HepG2 (cell line): Measurements from ENCODE around the gene FAM174A. TPM values are rescaled to one million over a fixed set of nuclear protein-coding genes. Genes with fewer than 3 reads are reported as not detected.

Source experiments
- ATAC-seq: fragments of 200-7000 bp; cut with Tn5 transposase; 3 replicates; pipeline ENCODE4 v1.9.1; 2020; ENCODE audit warnings: mild to moderate bottlenecking, moderate library complexity
- BruUV-seq: library from RNA; stranded (reverse); fragments of 400-500 nt; replicated peaks from 2 replicates; lab custom pipeline; 2021; lab: Mats Ljungman, UMichigan
- CTCF ChIA-PET: fragments of 300-600 bp; formaldehyde crosslinking; extraction: SDS; loops from one replicate; lab custom pipeline; 2021; ENCODE audit warnings: low total read pairs, inconsistent platforms, low intra/inter-chr PET ratio; lab: Yijun Ruan, JAX
- POLR2A ChIA-PET: fragments of 350-600 bp; sonication (Branson Sonifier 250); formaldehyde crosslinking; loops from one replicate; lab custom pipeline; 2020; ENCODE audit warnings: antibody characterized with exemption, inconsistent platforms; lab: Yijun Ruan, JAX
- DNase-seq: peaks from one replicate; pipeline ENCODE4 v3.0.0-alpha.2; 2015; ENCODE audit warnings: low spot score
- FAIRE-seq: peaks from 3 replicates; lab custom pipeline; 2011; peaks lifted over from hg19 to GRCh38; lab: Jason Lieb, UNC
- H2AFZ ChIP-seq: one replicate; pipeline ENCODE4 v1.6.1; 2011; ENCODE audit warnings: low read length, inconsistent platforms
- H3K27ac ChIP-seq: fragments of 300-600 bp; 3 replicates; pipeline ENCODE4 v1.8.0; 2011; ENCODE audit warnings: mixed run types, mild to moderate bottlenecking, mixed read lengths, low read length, inconsistent platforms; ENCODE audit not compliant: insufficient read depth; ENCODE audit errors: extremely low read length
- H3K27me3 ChIP-seq, 2 experiments: fragments of 200-600 bp in 1 of 2; 2 replicates in 1 of 2; 3 replicates in 1 of 2; pipeline versions ENCODE4 v1.6.0 to v1.8.0; 2011; ENCODE audit warnings: low read length in 2 of 2, mild to moderate bottlenecking in 2 of 2, moderate library complexity in 2 of 2, inconsistent platforms in 1 of 2; ENCODE audit not compliant: insufficient read depth in 2 of 2, control insufficient read depth in 1 of 2
- H3K36me3 ChIP-seq, 2 experiments: fragments of 200-600 bp in 1 of 2; replicated peaks in 1 of 2; 2 replicates in 1 of 2; 3 replicates in 1 of 2; pipeline versions ENCODE4 v1.5.1 to v1.8.0; 2011; ENCODE audit warnings: low read length in 2 of 2, inconsistent platforms in 1 of 2; ENCODE audit not compliant: insufficient read depth in 2 of 2, control insufficient read depth in 1 of 2
- H3K4me1 ChIP-seq: 2 replicates; pipeline ENCODE4 v1.5.1; 2012; ENCODE audit warnings: low read length, inconsistent platforms; ENCODE audit not compliant: insufficient read depth
- H3K4me2 ChIP-seq: 2 replicates; pipeline ENCODE4 v1.6.0; 2011; ENCODE audit warnings: low read depth, low read length, inconsistent platforms
- H3K4me3 ChIP-seq, 3 experiments: fragments of 200-600 bp in 1 of 3; sonication (generic), shearing (Covaris generic) in 1 of 3; replicated peaks in 1 of 3; 2 replicates each; pipeline ENCODE4 v1.5.1; 2011 to 2016; ENCODE audit warnings: low read length in 3 of 3, inconsistent platforms in 2 of 3, low read depth in 2 of 3, mild to moderate bottlenecking in 2 of 3, control low read depth in 1 of 3, mixed read lengths in 1 of 3; ENCODE audit not compliant: insufficient read depth in 1 of 3
- H3K79me2 ChIP-seq: one replicate; pipeline ENCODE4 v1.6.1; 2011; ENCODE audit warnings: low read length, inconsistent platforms; ENCODE audit not compliant: insufficient read depth
- H3K9ac ChIP-seq: 2 replicates; pipeline ENCODE4 v1.6.0; 2011; ENCODE audit warnings: mild to moderate bottlenecking, low read depth, low read length, inconsistent platforms; ENCODE audit not compliant: insufficient read depth
- H3K9me3 ChIP-seq: 2 replicates; pipeline ENCODE4 v1.5.1; 2012; ENCODE audit warnings: mild to moderate bottlenecking, low read length
- H4K20me1 ChIP-seq: 2 replicates; pipeline ENCODE4 v1.6.0; 2011; ENCODE audit warnings: inconsistent platforms, mild to moderate bottlenecking, low read length, moderate library complexity; ENCODE audit not compliant: insufficient read depth
- CBFB ChIP-seq: sonication (generic); formaldehyde crosslinking; IDR thresholded peaks from 2 replicates; pipeline ENCODE4 v1.4.0; 2020; ENCODE audit warnings: missing genetic modification reagents
- ERF ChIP-seq: IDR thresholded peaks from 2 replicates; pipeline ENCODE4 v1.6.1; 2018; ENCODE audit warnings: missing biosample characterization, missing genetic modification reagents
- FOXC1 ChIP-seq: sonication (generic); formaldehyde crosslinking; IDR thresholded peaks from 2 replicates; pipeline ENCODE4 v1.8.0; 2022; ENCODE audit warnings: mild to moderate bottlenecking, missing genetic modification reagents, borderline replicate concordance
- KMT2B ChIP-seq: IDR thresholded peaks from 2 replicates; pipeline ENCODE4 v1.6.1; 2016; ENCODE audit warnings: missing genetic modification reagents, missing compliant biosample characterization
- NFE2 ChIP-seq: sonication (generic); formaldehyde crosslinking; IDR thresholded peaks from 2 replicates; pipeline ENCODE4 v1.4.0; 2020; ENCODE audit warnings: missing genetic modification reagents
- PAF1 ChIP-seq: IDR thresholded peaks from 2 replicates; pipeline ENCODE4 v1.6.1; 2016; ENCODE audit warnings: missing genetic modification reagents, missing compliant biosample characterization
- RFXANK ChIP-seq: IDR thresholded peaks from 2 replicates; pipeline ENCODE4 v1.6.1; 2016
- STAT5B ChIP-seq: sonication (generic); formaldehyde crosslinking; IDR thresholded peaks from 2 replicates; pipeline ENCODE4 v1.4.0; 2020; ENCODE audit warnings: missing genetic modification reagents
- ZFP41 ChIP-seq: sonication (generic); formaldehyde crosslinking; IDR thresholded peaks from 2 replicates; pipeline ENCODE4 v1.4.0; 2020; ENCODE audit warnings: mild to moderate bottlenecking, missing genetic modification reagents, borderline replicate concordance
- ZMYM3 ChIP-seq: sonication (generic); formaldehyde crosslinking; IDR thresholded peaks from 2 replicates; pipeline ENCODE4 v1.5.1; 2020; ENCODE audit warnings: mild to moderate bottlenecking, missing genetic modification reagents
- ZNF318 ChIP-seq: sonication (generic); formaldehyde crosslinking; IDR thresholded peaks from 2 replicates; pipeline ENCODE4 v1.4.0; 2020; ENCODE audit warnings: mild to moderate bottlenecking, missing genetic modification reagents
- ZNF605 ChIP-seq: sonication (generic); formaldehyde crosslinking; IDR thresholded peaks from 2 replicates; pipeline ENCODE4 v1.8.0; 2022; ENCODE audit warnings: mild to moderate bottlenecking, missing genetic modification reagents
- ZNF644 ChIP-seq: IDR thresholded peaks from 2 replicates; pipeline ENCODE4 v1.6.1; 2016; ENCODE audit warnings: low read depth
- ZNF720 ChIP-seq: sonication (generic); formaldehyde crosslinking; IDR thresholded peaks from 2 replicates; pipeline ENCODE4 v1.4.0; 2020; ENCODE audit warnings: missing genetic modification reagents
- ZSCAN31 ChIP-seq: sonication (generic); formaldehyde crosslinking; IDR thresholded peaks from 2 replicates; pipeline ENCODE4 v1.5.0; 2020; ENCODE audit warnings: low read depth, mild to moderate bottlenecking, missing genetic modification reagents
- WGBS: methylation state at CpG from one replicate; pipeline ENCODE4 v1.1.6; 2017; ENCODE audit warnings: low lambda C conversion rate; 5-methylcytosine and 5-hydroxymethylcytosine counted together
- in situ Hi-C: cut with HindIII; loops from 2 replicates; pipeline ENCODE4 v1.10.0; 2017; ENCODE audit warnings: low pct_unique_long_range_greater_than_20kb; ENCODE audit not compliant: extremely low pct_ligation_motif_present
- intact Hi-C: fragments of 100-400 bp; cut with micrococcal nuclease; formaldehyde crosslinking; loops from one replicate; pipeline ENCODE4 v1.10.0; 2022; ENCODE audit not compliant: unreplicated experiment
- polyA plus RNA-seq, 8 experiments: library from polyadenylated mRNA; depleted of rRNA in 3 of 8; stranded (reverse) in 7 of 8; unstranded in 1 of 8; fragments of >200 nt; fragmentation: Illumina TruSeq in 4 of 8; extraction: Trizol in 4 of 8; gene quantifications; 2 replicates each; pipeline versions ENCODE4 v1.2.1 to v1.2.3, GENCODE V29; 2011 to 2016; ENCODE audit warnings: low read depth in 4 of 8, missing spikeins in 1 of 8, mixed read lengths in 1 of 8; ENCODE audit not compliant: insufficient read depth in 1 of 8
- total RNA-seq, 5 experiments: library from RNA; depleted of rRNA; stranded (reverse); fragments of >200 nt; fragmentation: Illumina TruSeq; extraction: Trizol; gene quantifications; 2 replicates each; pipeline ENCODE4 v1.2.3, GENCODE V29; 2016; ENCODE audit warnings: low read depth in 1 of 5

The FAM174A gene
- total and polyA plus RNA-seq, 2 of the 13 experiments (the other 11 are each of a cell fraction or from before 2014, with no cell fraction given): 6.8 to 7.8 TPM

- TF ChIP-seq ZSCAN31: no peak
- TF ChIP-seq ZNF605 (CRISPR knock-in tag): no peak
Observed at GRCh38 chr5:100616291-100616690, 81.1 kb downstream of the FAM174A start (continued).

GRCh38 chr5:100616981-100617380, 81.8 kb downstream of the FAM174A start:
- in situ Hi-C loops (no loop called here), intact Hi-C loops (no loop called here)
- Histone ChIP-seq H3K27me3 (no peaks in the 10 kb centered on the region), H3K9ac (no peak overlapping the region), H3K27ac (no peak overlapping the region), H3K9me3 (no peaks in the 10 kb centered on the region), H3K4me3 (no peak overlapping the region), H3K36me3 (no peaks in the 10 kb centered on the region), H4K20me1 (no peaks in the 10 kb centered on the region), H3K4me1 (no peaks in the 10 kb centered on the region), H2AFZ (no peak overlapping the region), H3K79me2 (no peaks in the 10 kb centered on the region), H3K4me2 (no peak overlapping the region)
- ChIA-PET POLR2A (no interaction called here), CTCF (no interaction called here)
- DNase-seq: no peak
- no peak for FAIRE-seq
- WGBS: 0% methylated on average over 3 of the region's 3 CpGs
- no TSS peak for BruUV-seq
- ATAC-seq: no peak
- no peak for TF ChIP-seq ZMYM3 (CRISPR knock-in tag)
- no peak for TF ChIP-seq KMT2B
- no peak for TF ChIP-seq STAT5B
- no peak for TF ChIP-seq ZNF720 (CRISPR knock-in tag)
- no peak for TF ChIP-seq FOXC1
- no peak for TF ChIP-seq PAF1 (CRISPR knock-in tag)
- no peak for TF ChIP-seq ZNF318 (CRISPR knock-in tag)
- TF ChIP-seq CBFB (CRISPR knock-in tag): no peak
- TF ChIP-seq ZFP41: no peak
- no peak for TF ChIP-seq ZNF644 (CRISPR knock-in tag)
- no peak for TF ChIP-seq RFXANK (CRISPR knock-in tag)
- no peak for TF ChIP-seq NFE2 (CRISPR knock-in tag)
- no peak for TF ChIP-seq ERF (CRISPR knock-in tag)
